Measurements from ENCODE around the gene LBR.

LBR gene

DNA sequence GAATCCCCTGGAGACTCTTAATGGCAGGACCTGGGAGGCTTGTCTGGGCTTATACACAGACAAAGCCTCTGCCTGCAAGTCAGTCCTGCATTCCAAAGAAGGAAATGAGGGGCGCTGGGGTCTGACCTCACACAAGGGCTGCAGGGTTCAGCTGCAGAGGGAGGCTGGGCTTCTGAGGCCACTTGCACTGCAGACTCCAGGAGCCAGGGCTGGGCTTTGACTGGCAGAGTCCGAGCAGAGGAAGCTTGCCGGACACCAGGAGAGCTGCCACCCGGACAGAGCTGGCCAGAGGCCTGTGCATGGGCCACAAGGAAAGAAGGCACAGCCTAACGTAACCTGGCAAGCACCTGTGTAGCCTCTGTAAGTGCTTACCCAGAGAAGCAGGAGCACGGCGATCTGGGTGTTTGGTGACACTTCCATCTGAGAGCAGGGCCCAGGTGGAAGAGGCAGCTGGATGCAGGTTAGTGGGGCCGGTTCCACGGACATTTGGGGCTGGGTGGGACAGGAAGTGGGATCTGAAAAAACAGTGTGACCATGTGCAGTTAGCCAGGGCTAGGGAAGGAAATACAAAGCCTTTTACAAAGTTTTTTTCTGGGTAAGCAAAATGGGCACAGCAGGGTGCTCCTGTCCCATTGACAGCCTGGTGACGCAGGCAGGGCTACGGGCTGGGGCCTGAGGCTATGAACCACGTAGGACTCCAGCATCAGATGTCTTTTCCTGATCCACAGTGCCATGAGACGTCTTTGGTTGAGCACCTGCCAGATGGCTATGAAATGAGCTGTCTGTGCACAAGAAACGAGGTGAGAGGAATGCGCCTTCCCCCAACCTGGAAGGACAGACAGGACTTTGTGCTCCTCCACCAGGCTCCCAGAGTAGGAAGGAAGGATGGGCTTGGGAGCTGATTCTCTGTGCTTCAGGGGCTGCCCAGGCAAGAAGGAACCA lies 37.3 kb upstream of the LBR start:
- DNase-seq (ENCODE audit: low read depth), result no peak

DNA sequence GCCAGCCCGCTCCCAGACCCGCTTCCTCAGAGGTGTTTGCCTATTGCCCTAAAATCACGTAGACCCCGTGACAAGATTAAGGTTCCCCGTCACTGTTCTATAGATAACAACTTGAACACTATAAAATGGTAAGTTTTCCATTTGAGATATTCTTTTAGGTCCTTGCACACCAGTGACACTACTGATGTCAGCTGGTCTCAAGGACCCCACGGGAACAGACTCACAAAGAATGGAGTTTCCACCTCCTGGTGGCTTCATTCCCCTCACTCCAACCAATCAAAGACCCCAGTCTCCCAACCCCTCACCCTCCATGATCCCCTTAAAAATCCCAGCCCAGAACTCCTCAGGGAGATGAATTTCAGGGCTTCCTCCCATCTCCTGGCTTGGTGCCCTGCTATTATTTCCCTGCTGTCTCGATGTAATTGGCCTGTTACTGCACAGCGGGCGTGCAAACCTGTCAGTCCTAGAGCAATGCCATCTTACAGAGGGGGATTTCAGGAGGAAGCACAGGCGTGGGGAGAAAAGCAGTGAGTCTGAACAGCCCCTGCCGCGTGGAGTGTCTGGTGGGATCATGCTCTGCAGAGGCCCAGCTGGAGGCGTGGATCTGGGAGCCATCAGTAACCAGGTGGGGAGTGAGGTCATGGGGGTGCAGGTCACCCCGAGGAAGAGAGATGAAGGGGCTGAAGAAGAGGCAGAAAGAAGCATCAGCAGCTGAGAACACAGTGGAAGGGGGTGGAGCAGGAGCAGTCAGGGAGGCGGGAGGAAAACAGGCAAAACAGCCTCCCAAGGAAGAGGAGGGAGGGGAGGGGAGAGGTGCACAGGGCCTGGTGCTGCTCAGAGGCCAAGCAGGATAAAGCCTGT lies 35.1 kb upstream of the LBR start:
- no peak for DNase-seq (ENCODE audit: low read depth)

DNA sequence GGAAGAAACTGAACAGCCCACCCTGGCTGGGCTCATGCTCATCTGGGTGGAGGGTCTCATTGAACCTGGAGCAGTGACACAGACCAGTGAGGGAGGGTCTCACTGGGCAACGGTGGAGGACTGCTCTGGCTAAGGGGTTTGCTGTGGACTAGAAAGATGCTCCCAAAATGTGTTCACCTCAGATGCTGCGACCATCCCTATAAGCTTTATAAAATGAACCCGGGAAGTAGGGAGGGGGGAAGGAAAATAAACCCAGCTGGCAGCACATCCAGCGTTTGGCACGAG lies 34.5 kb upstream of the LBR start:
- no peak for DNase-seq (ENCODE audit: low read depth)

DNA sequence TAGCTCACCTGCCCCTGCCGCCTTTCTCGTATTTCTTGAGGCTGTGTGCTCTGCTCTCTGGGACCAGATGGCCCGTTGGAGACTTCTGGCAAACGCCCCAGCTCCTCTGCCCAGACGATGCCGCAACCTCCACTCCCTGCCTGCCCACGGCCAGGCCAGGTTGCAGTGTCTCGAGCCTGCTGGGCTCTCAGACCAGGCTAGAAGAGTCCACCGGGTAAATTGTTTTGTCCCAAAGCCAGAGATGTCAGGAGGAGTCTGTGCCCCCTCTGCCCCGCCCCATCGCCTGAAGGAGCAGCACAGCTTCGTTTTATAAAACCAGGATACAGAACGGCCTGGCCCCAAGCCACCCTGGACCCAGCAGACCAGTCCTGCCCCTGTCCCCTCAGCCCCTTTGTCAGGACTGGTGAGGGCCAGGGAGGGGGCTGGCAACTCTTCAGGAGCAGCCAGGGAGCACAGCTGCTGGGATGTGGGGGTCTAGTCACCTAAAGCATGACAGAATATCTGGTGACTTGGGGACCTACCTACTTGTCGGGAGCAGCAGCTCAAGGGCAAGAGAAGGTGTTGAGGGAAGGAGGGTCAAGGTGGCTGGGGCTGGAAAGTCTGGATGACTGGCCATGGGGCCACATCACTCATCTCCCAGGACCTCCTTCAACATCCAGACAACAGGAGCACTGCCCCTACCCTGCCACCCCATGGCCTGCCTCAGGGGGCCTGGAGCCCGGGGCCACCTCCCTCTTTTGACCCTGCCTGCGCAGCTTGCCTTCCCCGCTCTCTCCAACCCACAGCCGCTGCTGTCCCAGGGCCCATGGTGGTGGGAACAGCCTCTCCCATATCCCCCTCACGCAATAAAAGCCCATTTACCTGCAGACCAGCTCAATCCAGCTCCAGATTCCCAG lies 33.9 kb upstream of the LBR start:
- DNase-seq (ENCODE audit: low read depth), result no peak

DNA sequence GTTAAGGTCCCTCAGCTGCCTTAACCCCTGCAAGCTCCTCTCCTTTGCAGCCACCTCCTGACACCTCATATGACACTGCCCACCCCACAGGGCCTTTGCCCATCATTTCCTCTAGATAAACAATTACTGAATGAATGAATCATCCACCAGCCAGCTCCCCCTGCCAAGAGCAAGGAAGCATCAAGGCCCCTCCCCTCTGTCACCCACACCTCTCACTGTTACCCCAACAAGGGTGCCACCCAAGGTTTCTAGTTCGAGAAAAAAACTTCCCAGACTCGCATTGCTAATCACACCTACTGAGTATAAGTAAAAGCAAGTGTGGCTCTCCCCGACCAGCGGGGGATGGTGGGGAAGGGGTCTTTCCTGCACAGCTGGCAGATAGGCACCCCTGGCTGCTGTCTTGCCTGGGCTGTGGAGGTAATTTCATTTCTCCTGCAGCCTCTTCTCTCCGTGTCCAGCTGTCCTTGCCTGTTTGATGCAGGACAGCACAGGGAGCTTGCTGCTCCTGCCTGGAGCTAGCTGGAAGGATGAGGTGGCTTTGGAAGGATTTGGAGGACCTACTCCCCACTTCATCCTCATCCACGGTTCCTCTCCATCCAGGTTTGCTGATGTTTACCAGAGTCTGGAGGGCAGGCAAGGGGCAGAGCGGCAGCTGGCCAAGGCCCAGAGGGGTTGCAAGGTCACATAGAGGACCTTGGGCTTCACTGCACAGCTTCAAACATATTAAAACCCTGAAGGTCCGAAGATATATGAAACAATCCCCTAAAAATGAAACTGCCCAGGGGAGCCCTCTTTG lies 33.1 kb upstream of the LBR start:
- peak; percentile 59 for DNase-seq (ENCODE audit: low read depth)

DNA sequence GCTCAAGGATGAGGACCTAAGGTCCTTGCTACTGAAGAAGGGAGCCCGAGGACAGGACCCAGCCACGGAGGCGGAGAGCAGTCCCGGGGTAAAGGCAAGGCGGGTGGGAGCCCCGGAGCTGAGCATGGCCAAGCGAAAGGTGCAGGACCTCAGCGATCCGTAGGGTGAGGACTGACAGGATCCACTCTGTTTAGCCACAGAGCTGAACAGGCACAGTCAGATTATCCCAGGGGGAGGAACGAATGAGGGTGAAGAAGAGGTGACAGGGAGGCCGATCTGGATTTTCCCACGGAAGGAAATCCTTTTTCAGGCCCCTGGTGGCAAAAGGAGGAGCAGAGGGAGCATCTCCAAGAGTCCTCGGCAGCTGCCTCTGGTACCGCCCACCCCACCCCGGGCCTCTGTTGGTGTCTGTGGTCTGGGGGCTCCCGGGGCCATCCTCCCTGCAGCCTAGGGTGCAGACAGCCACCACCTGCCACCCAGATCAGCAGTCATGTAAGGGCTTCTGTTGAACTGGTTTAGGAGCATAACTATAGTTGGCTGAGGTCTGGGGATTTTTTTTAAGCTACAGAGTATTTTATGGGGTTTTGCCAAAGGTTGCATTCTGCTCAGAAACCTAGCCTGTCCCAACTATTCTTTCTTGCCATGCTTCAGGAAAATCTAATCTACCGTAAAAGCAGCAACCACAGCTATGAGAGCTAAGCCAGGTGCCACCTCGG lies 32.3 kb upstream of the LBR start:
- DNase-seq (ENCODE audit: low read depth), result no peak

DNA sequence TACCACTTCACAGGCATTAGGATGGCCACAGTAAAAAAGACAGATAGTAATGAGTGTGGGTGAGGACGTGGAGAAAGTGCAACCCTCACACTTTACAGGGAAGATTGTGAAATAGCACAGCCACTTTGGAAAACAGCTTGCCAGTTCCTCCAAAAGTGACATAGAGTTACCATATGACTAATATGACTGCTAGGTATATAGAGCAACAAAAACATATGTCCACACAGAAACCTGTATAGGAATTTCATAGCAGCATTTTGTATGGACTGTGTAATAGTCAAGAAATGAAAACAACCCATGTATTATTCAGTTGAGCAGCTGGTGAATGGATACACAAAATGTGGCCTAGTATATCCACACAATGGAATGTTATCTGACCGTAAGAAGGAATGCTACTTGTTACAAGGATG lies 30.4 kb upstream of the LBR start:
- DNase-seq (ENCODE audit: low read depth), result no peak

DNA sequence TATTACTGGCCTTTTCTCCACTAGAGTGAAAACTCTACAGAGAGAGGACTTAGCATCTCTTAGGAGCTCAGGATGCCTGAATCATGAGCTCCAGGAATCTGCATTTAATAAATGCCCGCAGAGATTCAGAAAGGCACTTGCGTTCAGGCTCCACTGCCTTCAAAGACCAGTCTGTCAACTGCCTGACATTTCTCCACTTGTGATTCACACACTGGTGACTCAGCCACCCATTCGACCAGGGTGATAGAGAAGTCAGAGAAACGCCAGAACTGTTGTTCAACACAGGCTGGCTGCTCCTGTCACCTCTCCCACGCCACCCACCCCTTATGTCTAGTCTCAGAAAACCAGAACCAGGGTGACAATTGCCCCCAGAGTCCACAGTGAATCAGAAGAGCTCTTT lies 26.9 kb upstream of the LBR start:
- DNase-seq (ENCODE audit: low read depth), result peak; percentile 72

DNA sequence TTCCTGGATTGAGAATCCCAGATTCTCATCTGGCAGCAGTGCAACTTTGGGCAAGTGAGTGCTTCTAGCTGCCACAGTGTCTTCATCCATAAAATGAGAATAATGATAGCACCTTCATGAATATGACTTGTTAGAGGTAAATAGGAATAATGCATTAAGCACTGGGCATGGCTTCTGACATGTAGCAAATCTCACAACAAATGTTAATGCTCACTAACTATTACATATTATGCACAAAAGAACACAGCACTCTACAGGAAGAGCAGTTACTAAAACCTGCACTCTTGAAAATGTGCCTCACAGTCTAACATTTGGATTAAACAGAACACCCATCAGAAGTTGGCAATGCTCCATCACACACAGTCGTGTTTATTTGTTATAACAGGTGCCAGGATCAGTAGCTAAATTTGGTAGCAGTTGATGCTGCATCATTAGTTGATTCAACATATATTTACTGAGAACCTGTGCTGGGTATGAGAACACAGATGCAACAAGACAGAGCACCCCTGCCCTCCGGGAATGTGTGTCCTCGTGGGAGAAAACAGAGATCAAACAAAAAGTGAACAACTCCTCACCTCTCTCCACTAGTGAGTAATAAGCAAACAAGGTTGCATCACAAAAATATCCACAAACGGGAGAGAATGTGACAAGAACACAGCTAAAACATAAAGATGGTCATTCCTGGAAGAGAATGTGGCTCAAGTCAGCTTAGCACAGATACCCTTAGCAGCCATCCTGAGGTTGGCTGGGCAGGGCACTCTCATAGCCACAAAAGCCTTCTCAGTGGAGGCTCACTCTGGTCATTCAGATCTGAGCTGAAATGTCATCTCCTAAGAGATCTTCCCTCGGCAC lies 26.2 kb upstream of the LBR start:
- DNase-seq (ENCODE audit: low read depth), result no peak

DNA sequence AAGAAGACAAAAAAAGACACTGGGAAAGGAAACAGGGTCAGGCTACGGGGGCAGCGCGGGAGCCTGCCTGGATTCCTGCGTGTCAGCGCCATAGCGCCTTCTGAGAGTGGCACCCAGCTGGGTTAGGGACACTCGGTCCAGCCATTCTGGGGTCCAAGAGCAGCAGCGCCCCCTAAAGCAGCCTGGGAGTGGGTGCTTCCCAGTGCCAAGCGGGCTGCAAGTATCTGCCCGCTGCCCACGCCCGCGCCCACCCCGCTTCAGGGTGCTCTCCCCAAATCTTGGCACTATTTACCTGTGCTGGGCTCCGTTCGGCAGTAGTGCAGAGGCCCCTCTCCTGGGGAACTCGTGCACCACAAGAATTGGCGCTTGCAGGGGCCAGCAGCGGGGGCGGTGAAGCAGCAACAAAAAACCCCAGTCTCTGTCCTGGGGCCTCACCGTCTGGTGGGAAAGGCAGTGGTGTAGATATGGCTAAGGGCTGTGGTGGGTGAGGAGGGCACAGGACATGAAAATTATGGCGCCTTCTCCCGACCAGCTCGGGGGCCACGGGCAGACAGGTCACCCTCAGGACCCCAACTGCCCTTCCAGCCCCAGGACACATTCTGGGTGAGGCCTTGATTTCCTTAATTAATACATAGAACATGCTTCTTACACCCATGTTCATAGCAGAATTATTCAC lies 24.1 kb upstream of the LBR start:
- DNase-seq (ENCODE audit: low read depth), result no peak

DNA sequence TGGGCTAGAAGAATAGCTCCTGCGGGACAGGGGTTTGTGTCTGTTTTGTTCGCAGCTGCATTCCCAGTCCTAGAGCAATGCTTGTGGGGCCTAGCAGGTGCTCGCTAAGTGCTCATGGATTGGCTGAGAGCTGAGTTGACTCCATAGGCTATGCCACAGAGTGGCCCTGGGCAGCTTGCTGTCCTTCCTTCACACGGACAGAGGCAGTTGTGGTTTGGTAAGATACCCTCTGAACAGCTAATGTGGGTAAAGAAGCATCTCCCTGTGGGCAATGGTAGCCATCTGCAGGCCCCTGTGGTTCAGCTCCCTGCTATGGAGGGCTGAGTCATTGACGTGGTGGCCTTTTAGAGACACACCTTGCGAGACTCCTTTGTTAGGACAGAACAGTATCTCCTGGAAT lies 23.5 kb upstream of the LBR start:
- no peak for DNase-seq (ENCODE audit: low read depth)

DNA sequence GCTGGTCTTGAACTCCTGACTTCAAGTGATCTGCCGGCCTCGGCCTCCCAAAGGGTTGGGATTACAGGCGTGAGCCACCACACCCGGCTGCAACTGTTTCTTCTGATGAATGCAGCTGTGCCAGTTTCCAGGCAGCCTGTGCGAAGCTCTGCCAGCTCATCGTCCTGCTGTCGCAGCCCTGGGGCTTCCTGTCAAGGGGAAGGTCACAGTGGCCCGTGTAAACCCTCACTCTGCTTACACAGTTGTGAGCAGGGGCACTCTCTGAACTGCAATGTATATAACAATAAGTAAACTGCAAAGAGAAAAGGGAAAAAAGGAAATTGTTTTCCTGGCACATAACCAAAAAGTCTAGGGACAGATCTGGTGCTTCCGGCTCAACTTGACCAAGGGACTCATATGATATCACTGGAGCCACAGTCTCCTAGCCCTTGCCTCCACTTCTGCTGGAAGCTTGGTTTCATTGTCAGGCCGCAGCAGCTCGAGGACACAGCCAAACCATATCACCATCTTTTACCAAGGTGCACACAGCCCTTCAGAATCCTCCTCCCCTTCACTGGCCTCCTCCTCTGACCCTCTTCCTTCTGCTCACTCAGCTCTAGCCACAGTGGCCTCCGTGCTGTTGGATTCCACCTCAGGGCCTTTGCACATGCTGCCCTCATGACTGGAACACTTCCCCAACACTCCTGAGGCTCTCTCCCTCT lies 22.8 kb upstream of the LBR start:
- DNase-seq (ENCODE audit: low read depth), result no peak

DNA sequence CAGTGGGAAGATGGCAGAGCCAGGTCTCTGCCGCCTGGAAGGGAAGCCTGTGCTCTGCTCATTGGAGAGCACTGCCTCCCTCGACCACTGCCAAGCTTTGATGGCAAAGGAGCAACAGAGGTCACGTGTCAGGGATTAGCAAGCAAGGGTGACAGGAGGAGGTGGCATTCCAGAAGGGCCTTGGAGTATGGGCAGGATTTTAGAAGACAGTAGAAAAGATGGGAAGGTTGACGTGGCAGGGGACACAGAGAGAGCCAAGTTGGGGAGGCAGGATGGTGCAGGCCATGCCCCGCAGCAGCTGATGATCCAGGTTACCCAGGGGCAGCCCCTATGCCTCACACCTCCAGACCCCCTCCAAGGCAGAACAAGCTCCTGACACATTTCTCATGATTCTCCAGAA lies 21.9 kb upstream of the LBR start:
- DNase-seq (ENCODE audit: low read depth), result no peak

DNA sequence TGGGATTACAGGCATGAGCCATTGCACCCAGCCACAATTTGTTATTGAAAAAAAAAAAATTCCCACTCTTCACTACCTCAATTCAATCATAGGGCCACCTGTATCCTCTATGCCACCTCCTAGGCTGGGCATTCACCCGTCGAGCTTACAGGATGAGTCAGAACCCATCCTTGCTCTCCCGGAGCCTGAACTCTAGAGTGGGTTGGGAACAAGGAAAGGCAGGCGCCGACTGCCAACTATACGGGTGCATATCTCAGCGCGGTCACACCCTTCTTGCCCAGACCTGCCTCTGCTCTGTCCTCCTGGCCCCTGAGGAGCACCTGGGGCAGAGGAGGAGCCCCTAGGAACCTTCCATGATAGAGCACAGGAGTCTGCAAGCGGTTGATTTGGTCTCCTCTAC lies 21.4 kb upstream of the LBR start:
- no peak for DNase-seq (ENCODE audit: low read depth)

DNA sequence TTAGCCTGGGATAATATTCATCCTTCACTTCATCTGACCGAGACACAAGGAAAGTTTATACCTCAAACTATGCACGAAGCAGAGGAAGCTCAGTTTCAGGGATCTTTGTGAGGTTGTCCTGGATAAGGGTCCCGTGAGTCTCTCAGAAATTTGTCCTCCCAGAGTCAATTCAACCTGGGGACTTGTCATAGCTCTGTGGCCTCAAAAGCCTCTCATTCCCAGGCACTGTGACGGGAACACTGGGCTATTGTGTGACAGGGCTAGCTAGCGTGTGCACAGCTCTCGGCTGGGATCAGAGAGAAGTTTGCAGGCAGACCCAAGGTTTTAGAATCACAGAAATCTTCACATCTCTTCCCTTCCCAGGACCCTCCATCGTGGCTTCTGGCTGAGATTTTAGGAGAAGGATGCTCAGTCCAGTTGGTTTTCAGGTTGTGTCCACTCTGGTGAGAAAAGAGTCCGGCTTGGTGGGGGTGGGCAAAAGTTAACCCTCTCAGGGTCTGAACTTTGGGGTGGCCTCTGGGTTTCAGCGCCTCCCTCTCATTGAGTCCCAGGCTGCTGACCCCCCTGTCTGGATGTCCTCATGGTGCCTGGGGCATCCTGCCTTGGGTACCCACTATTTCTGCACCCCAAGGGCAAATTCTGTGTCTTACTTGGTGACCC lies 20.4 kb upstream of the LBR start:
- DNase-seq (ENCODE audit: low read depth), result no peak

DNA sequence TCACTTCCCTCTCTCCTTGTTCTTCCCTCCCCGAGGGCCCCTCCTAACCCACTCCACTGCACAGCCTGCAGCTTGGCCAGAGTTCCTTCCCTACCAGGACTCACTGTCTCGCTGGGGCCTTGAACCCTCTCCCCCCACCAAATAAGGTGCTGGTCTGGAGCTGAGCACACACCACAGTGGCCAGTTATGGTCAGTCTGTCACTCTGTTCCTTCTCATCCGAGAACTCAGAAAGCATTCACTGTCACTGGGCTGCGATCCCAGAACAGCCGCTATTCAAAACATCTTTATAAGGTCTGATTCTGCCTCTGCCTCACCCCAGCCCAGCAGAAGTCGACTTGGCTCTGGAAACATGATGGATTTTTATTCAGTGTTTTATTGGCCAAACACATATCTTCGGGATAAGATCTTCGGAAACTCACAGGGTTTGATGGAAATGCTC lies 19.8 kb upstream of the LBR start:
- DNase-seq (ENCODE audit: low read depth), result no peak

DNA sequence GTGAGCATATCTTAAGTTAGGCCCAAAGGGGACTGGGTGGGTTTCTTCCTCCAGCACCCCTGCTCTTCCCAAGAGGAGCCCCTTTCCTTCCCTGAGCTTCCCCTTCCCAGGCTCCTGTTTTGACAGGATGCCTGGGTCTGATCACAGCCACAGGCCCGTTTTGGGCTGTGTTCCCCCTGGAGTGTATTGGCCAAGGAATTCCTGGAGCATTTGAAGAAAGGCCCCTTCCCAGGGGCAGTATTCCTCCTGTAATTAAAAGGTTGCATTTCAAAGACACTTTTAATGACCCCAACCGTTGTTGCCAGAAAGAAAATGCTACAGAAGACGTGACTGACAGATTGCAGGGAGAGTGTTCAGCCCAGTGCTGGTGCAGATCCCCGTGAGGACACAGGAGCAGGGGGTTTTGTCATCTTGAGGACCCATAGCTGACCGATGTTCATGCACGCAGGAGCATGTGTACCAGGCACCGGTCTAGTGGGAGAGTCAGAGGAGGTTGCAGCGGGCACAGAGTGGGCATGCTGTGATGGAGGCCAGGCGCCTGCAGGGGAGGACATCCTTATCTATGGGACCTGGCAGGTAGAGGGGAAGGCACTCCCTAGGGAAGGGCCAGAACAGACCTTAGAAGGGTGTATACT lies 19.3 kb upstream of the LBR start:
- DNase-seq (ENCODE audit: low read depth), result no peak

DNA sequence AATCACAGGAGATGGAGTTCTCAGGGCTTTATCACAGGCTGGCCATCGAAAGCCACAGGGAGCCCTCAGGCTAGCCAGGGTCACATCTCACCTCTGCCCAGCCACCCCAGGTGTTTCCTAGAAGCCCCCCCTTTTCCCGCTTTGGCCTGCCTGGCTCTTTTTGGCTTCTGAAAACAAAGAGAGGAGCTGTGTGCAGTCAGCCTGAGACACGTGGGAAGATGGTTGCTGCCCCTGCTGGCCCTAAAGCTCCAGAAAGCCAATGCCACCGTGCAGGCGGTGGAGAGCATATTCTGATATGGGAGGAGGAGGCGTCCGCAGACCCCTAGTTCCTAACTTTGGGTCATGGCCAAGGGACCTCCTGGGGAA lies 18.7 kb upstream of the LBR start:
- no peak for DNase-seq (ENCODE audit: low read depth)
